Activated CD4-positive, alpha-beta T cell treated with anti-CD3 and anti-CD28 coated beads for 48 hours (primary cell): Measurements from ENCODE around the gene ORMDL3.
"Not testable (repeated sequence)": the region's sequence is repeated elsewhere in the genome, so short reads cannot be mapped to it uniquely, and the experiment has no call there.

Experiments
- DNase-seq: peaks from one replicate; pipeline ENCODE4 v3.0.0-alpha.2; 2020

Gene ORMDL3

DNA sequence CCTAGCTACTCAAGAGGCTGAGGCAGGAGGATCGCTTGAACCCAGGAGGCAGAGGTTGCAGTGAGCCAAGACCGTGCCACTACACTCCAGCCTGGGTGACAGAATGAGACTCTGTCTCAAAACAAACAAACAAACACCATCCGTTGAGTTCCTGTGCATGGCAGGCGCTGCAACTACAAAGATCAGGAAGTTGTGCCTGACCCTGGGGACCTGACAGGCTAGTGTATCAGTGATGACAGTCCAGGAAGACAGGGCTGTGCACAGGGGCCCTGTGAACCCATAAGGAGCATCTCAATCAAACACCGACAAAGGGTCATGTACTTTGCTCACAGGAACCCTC is 21.1 kb upstream of the ORMDL3 start:
- DNase-seq, result not testable (repeated sequence)

DNA sequence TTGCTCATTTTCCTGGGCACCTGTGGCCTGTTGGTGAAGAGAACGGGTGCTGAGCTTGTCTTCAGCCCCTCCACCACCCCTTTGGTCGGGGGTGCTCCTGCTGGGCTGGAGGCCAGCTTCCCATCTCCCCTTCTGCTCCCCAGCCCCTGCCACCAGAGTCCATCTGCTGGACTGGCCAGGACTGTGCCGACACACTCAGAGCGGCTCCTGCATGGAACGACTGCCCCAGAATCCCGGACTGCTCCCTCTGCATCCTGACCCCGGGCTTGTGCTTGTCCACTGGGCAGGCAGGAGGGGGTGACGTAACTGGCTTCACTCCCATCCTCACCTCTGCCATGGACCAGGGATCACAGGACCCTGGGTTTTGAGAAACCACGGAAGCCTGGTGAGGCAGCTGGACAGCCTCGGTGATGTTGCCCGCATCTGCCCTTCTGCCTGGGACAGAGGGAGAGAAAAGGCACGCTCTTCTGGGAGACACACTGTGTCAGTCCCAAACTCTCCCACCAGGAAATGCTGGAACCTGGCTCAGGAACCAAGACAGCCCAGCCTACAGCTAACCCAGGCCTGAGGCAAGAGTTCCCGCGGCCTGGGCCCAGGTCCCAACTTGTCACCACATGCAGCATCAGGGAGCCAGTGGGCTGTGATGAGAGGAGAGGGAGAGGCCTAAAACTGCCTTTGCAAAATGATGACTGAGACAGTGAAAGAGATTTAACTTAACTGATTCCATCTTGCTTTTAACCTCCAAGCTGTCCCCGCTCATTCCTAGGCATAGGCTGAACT is 19.3 kb upstream of the ORMDL3 start:
- DNase-seq, result no peak

DNA sequence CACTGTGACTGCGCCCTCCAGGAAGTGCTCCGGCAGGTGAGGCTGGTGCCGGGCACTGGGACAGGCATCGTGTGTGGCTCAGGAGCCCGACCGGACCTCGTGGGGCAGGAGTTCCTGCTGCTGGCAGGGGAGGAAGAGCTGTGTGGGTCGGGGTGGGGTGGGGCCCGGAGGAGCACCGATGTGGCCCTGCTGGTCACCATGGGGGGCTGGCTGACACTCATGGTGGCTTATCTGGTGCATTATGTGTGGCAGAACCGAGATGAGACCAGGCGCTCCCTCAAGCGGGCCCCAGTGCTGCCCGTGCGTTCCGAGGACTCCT is 17.0 kb upstream of the ORMDL3 start:
- DNase-seq, result no peak

DNA sequence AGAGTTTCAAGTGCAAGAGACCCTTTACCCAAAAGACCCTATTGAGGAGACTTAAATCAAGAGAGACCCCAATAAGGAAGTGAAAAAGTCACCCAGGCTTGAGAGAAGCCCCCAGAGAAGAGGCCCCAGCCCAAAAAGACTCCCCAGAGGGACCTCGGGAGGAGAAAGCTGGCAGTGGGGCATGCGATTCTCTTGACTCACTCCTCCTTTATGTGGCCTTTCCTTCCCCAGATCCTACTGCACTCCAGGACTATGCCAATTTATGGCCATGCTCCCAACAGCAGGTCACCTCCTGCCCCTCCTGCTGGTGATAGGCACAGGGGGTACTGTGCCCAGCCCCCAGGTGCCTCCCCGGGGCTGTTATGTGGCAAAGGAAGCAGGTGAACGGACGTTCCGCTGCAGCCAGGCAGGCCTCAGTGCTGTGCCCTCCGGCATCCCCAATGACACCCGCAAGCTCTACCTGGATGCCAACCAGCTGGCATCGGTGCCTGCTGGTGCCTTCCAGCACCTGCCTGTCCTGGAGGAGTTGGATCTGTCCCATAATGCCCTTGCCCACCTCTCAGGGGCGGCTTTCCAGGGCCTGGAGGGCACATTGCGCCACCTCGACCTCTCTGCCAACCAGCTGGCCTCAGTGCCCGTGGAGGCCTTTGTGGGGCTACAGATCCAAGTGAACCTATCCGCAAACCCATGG is 16.4 kb upstream of the ORMDL3 start:
- DNase-seq, result no peak

DNA sequence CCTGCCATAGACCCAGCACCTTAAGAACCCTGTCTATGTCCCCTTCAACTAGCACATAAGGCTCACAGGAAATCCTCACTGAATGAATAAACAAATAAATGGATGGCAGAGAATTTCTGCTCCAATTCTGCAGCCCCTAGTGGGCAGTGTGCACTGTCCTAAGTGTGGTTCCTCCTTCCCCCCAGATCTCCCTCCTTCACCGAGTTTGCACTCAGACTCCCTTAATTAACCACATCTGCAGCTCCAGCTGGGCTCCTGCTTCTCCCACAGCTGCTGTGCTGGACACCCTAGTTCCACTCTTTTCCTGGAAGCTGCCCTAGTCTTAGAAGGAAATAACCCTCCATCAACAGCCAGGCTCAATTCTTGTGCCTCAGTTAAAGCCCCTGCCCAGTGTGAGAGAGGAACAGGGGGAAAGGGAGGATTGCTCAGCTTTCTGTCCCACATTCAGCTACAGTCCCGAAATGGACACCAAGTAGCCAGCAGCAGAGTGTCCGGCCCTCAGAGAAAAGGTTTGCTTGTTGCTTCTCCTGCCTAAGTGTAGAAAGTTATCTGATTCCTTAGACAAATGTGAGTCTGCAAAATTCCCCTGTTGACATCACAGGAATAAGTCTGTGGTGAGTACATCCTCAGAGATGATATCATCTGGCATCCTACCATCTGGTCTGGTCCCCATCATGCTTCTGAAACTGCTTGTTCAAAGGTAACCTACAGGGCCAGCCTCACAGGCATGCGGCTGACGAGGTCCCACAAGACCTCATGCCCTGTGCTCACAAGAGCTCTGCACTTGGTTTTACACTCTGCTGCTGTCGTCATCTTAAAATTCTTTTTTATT is 12.4 kb upstream of the ORMDL3 start:
- peak; percentile 68 for DNase-seq

DNA sequence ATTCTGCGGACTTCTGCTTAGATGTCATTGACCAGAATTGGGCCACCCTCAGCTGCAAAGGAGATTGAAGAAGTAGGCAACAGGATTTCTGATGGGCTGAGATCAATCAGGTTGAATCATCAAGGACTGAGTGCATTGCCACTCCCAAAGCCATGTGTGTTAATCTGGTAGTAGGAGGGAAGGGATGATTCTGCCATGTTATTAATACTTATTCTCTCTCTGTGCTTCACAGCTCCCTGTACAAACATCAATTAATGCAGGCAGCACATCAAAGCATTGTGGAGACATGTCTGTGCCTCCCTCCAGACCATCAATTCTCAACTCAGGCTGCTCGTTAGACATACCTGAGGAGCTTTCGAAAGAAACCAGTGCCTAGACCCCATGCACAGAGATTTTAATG is 11.7 kb upstream of the ORMDL3 start:
- no peak for DNase-seq

DNA sequence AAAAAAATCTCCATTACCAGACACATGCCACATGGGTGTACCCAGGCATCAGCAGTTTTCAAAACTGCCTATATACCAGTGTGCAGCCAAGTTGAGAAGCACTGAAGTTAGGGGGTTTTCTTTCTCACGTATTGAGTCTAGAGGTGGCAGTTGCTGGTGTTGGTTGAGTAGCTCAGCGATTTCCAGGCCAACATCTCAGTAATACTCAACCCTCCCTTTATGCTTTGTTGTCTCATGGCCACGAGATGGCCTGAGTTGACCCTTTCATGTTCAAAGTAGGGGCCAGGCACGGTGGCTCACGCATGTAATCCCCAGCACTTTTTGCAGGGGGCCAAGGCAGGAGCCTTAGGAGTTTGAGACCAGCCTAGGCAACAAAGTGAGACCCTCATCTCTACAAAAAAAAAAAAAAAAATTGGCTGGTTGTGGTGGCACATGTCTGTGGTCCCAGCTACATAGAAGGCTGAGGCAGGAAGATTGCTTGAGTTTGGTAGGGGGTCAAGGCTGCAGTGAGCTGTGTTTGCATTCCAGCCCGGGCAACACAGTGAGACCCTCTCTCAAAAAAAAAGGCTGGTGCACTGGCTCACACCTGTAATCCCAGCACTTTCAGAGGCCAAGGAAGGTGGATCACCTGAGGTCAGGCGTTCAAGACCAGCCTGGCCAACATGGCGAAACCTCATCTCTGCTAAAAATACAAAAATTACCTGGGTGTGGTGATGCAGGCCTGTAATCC is 10.9 kb upstream of the ORMDL3 start:
- DNase-seq, result no peak

DNA sequence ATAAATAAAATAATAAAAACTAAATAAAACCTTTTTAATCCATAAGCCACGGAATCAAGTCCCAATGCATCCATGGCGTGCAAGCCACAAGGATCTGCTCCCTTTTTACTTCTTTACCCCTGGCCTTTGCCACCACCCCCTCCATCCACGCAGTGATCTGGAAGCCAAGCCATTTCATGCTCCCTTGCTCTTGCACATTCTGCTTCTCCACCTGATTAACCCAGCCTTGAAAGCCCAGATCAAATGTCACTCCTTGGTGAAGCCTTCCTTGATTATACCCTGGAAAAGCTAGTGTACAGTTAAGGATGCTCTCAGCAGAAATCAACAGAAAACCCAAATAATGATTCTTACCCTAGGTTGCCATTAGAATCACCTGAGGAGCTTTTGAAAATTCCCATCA is 10.0 kb upstream of the ORMDL3 start:
- no peak for DNase-seq

DNA sequence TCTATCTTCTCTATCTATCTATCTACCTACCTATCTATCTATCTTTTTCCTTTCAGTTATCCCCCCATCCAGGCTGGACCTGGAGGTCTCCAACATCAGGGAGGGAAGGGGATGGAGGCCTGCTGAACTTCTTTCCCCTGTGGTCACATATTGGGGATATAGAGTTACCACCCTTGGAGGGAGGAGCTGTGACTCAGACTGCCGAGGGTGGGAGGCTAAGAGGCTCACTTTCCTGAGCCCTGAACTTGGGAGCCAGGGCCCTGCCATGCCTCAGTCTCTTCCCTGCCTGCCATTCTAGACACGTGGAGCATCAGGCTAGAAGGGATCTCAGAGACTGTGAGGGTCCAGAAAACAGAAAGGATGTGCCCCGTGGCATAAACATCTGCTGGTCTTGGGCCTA is 8.5 kb upstream of the ORMDL3 start:
- no peak for DNase-seq

DNA sequence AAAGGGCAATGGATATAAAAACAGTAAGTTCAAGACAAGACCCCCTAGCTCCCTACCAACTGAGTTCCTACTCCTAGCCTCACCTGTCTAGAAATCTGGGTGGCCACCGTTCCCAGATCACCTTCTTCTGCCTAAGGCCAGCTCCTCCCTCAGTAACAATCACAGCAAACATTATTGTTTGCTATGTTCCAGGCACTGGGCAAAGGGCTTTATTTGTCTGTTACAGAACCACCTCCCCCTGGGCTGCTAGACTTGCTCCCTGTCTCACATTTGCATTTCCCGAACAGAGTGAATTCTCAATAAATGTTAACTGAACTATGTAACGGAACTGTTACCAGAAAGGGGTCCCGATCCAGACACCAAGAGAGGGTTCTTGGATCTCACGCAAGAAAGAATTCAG is 6.9 kb upstream of the ORMDL3 start:
- DNase-seq, result no peak

DNA sequence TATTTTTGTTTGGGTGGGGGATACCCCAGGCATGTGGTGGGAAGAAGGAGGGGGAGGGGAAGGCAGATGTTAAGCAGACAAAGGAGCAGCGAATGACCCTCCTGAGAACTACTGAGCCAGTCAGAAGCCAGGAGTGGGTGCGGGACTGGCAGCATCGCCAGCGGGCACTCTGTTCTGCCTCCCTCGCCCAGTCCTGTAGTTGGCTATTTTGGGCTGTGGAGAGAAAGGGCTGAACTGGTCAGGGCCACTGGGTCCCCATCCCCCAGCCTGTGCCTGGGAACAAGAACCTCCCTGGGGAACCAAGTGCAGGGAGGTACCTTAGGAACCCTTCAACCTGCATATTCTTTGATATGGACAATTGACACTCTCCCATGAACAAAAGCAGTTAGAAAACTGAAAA is 6.5 kb upstream of the ORMDL3 start:
- no peak for DNase-seq

DNA sequence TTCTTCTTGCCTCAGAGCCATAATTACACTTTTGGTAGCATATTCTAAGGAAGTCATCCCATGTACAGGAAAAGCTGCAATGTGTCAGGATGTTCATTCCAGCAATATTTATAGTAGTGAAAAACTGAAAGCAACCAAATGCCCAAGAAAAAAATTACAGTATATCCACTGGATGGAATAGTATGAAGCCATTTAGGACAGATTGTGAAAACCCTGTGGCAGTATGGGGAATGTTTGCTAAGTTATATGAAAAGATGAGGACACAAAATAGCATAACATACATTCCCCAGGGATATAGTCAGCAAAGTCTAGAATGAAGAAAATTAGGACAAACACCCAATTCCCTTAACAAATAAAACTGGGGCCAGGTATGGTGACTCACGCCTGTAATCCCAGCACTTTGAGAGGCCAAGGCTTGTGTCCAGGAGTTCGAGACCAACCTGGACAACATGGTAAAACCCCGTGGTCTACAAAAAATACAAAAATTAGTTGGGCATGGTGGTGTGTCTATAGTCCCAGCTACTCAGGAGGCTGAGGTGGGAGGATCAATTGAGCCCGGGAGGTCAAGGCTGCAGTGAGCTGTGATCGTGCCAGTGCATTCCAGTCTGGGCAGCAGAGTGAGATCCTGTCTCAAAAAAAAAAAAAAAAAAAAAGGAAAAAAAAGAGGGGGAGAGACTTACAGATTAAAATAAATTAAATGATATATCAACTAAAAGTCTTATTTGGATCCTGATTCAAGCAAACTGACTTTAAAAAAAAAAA is 2.4 kb upstream of the ORMDL3 start:
- no peak for DNase-seq

DNA sequence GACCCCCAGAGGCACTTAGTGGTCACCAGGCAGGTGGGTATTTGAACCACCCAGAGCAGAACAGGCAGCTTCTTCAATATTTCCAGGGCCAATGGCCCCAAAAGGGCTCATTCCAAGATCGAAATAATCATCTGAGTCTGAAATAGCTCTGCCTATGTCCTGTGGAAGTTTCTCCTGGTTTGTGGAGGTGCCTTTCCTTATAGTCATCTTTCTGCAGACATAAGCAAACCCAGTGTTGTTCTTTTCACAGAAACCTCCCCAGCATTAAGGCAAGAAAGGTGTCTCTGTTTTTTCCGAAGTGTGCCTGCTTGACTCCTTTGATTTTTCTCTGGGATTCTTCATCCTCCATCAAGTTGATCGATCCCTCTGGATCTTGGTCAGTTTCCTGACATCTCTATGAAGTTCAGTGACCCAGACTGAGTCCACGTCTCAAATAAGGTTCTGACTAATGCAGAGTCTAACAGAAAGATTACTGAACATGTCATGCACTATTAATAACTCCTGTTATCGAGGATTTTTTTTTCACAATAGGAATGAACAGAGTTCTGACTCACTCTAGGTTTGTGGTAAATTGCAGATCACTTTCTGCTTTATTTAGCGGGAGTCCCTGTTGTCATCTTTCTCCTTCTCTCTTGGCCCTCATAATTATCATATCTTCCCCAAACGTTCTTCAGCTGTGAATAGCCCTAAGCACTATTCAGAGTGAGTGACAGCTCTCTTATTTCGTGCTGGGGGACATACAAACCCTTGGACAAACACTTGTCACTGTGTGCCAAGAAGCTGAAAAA is 1.7 kb upstream of the ORMDL3 start:
- DNase-seq, result no peak

DNA sequence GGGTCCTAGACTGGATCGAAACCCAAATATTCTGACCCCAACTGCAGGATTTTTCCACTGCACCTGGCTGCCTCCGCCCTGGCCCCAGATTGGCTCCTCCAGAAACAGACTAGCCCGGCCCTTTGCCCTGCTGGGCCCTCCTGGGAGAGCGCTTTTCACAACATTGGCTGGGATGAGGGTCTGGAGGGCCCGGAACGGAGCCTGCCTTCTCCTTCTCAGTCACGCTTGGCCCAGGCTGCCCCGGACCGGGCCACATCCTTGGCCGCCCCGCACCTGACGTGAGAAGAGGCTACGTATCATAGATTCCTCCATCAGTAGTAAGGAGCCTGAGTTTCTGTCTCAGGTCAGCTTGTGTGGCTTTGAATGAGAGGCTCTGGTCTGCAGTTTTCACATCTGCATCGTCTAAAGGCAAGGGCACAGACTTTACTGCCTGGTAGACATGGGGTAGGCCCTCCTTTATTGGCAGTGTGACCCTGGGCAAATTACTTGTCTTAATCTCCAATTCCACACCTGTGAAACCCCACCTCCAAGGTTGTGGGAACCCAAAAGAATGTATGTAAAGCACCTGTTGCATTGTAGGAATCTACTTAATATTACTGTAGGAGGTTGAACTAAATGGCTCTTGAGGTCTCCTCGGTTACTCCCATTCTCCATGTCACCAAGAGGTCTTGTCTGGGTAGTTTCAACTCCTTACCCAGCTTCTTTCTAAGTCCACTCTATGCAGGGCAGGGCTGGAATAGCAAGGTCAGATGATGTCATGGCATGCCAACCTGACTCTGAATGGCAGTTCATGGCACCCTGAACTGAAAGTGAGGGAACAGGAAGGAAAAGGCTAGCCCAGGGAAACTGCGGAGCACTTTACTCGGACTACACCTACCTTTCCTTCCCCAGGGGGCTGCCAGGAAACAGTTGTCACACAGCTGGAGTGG is 792 bp upstream of the ORMDL3 start:
- DNase-seq, result peak; percentile 24

DNA sequence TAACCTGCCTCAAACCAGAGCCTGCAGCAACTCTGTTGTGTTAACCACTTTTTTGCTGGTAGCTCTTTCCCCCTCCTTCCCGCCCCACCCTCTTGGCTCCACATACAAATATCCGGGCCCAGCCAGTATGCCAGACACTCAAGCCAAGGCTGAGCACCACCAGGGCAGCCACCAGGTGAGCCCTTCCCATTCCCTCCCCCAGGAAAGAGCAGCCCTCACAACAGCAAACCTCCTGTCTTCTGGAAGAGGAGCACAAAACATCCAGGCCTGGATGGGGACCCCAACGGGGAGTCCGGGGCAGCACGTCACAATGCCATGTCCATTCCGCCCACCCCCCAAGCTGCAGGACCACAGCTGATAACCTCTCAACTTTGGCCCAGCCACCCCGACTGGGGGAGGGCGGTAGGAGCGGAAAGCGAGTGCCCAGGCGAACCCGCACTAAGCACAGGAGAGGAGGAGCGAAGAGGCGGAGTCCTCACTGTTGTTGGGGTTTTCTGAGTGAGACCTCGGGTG is 757 bp downstream of the ORMDL3 start:
- DNase-seq, result peak; percentile 68

DNA sequence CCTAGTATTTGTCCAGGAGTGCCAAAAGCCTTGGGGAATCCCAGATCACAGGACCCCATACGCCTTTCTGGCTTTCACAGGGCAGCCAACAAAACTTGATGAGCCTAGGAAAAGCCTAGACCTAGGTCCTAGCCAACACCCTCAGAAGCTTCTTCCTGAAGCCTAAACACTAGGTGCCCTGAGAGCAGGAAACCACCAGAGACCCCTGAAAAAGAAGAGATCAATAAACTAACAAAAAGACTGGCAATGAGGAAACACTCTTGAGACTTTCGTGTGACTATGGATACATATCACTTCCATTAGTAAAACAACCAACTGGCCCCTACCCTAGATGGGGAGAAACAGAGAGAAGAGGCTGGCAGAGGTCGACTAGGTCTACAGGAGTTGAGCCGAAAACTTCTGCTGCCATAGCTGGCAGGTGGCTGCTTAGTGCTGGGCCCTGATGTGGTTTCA is 1.2 kb downstream of the ORMDL3 start:
- DNase-seq, result no peak

DNA sequence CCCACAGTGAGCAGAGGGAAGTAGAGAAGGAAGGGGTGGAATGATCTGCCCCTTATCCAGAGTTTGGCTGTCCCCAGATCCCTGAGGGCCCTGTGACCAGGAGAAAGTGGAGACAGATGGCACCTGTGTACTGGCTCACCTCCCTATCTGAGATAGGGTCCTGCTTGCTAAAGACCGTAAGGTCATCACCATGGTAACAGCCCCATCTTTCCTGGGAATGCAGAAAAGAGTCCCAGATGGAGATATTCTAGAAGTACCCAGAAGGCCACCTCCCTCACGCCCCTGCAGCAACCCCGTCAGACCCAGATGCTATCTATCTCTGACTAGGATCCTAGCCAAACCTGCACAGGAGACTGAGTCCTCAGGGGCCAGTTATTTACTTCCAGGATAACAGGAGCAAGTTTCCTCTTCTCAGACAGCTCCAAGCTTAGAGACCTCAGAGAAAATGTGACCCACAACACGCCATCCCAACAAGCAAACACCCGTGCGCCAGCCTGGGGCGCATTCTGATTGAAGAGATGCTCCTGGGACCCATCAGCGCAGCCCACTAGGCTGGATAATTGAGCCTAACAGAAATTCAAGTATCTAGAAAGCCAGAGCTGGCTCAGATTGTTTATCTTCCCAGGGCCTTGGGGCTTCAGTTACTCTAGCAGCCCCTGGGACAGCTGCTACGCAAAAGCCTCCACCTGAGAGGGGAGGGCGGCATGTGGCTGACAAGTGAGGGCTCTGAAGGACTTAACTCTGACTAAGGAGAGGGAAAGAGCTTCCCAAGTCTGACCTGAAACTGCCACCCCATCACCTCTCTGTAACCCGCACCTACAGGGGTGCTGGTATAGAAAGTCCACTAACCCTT is 1.9 kb downstream of the ORMDL3 start:
- DNase-seq, result no peak

DNA sequence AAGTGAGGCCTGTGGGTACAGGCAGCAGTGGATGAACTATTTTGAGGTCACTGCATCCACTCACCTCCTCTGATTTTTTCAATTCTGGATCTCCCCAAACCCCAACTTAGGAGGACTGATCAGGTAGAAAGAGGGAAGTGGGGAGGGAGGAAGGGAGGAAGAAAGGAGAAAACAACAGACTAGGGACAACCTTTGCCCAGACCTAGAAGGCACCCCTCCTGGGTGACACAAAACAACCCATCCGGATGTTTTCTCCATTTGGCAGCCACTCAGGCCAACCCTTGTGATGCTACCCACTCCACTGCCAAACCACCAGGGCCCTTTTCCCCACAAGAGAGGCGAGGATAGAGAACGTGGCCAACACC is 2.7 kb downstream of the ORMDL3 start:
- DNase-seq, result no peak
